ENCODE data around the gene SHROOM2. TPM values are rescaled to one million over a fixed set of nuclear protein-coding genes. Genes with fewer than 3 reads are reported as not detected.
A peak's percentile ranks its signal among the peaks of the same experiment; 100 is the strongest.

Gene SHROOM2
- total and polyA plus RNA-seq, 7 donors, result 0.71 to 3.0 (median 1.8) TPM

GRCh38 chrX:9988762-9989161, 202.5 kb downstream of the SHROOM2 start:
- Histone ChIP-seq H3K4me1 (no peaks in the 10 kb centered on the region), H3K27ac (no peak overlapping the region), H3K36me3 (no peaks in the 10 kb centered on the region), H3K9me3 (no peaks in the 10 kb centered on the region), H3K27me3 (no peaks in the 10 kb centered on the region), H3K4me3 (no peak overlapping the region)
- TF ChIP-seq POLR2AphosphoS5 (IDR thresholded peaks at IDR 0.05) (no peak), EP300 (IDR thresholded peaks at IDR 0.05) (no peak), POLR2A (IDR thresholded peaks at IDR 0.05) (no peak)
- TF ChIP-seq, protein P1, sequence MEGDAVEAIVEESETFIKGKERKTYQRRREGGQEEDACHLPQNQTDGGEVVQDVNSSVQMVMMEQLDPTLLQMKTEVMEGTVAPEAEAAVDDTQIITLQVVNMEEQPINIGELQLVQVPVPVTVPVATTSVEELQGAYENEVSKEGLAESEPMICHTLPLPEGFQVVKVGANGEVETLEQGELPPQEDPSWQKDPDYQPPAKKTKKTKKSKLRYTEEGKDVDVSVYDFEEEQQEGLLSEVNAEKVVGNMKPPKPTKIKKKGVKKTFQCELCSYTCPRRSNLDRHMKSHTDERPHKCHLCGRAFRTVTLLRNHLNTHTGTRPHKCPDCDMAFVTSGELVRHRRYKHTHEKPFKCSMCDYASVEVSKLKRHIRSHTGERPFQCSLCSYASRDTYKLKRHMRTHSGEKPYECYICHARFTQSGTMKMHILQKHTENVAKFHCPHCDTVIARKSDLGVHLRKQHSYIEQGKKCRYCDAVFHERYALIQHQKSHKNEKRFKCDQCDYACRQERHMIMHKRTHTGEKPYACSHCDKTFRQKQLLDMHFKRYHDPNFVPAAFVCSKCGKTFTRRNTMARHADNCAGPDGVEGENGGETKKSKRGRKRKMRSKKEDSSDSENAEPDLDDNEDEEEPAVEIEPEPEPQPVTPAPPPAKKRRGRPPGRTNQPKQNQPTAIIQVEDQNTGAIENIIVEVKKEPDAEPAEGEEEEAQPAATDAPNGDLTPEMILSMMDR (IDR thresholded peaks at IDR 0.05), result peak in 2 of 4 experiments; percentile 12 to 15
- DNase-seq, result no peak
- intact Hi-C loops (cut with DNase I), result no loop called here
- WGBS, 2 donors, result 26 to 40% methylated on average over 1 of the region's 1 CpG

- WGBS, 2 donors, result 97% methylated on average over 28 of the region's 28 CpGs
- DNase-seq, result no peak
- intact Hi-C loops (cut with DNase I), result no loop called here
Observed at GRCh38 chrX:9992061-9992460, 205.8 kb downstream of the SHROOM2 start.

GRCh38 chrX:9992724-9993123, 206.5 kb downstream of the SHROOM2 start:
- 95 to 97% methylated on average over 18 of the region's 18 CpGs for WGBS, 2 donors
- Histone ChIP-seq H3K9me3 (no peaks in the 10 kb centered on the region), H3K4me3 (no peak overlapping the region), H3K36me3 (no peaks in the 10 kb centered on the region), H3K27ac (no peak overlapping the region), H3K27me3 (no peaks in the 10 kb centered on the region), H3K4me1 (peaks cover 0 to 6% (median 0%) of the 10 kb centered on the region in 4 donors)
- TF ChIP-seq EP300 (IDR thresholded peaks at IDR 0.05), result no peak
- TF ChIP-seq POLR2AphosphoS5 (IDR thresholded peaks at IDR 0.05), result no peak
- TF ChIP-seq POLR2A (IDR thresholded peaks at IDR 0.05), result no peak
- TF ChIP-seq, protein P1 (IDR thresholded peaks at IDR 0.05), result no peak
- intact Hi-C loops (cut with DNase I), result no loop called here
- DNase-seq, result no peak

More at GRCh38 chrX:9992061-9992460, 205.8 kb downstream of the SHROOM2 start:
- no peaks in the 10 kb centered on the region for H3K27me3 ChIP-seq
- H3K36me3 ChIP-seq, result no peaks in the 10 kb centered on the region
- H3K27ac ChIP-seq, result no peak overlapping the region
- TF ChIP-seq POLR2AphosphoS5 (IDR thresholded peaks at IDR 0.05), result no peak
- no peak for TF ChIP-seq EP300 (IDR thresholded peaks at IDR 0.05)
- no peak for TF ChIP-seq POLR2A (IDR thresholded peaks at IDR 0.05)
- TF ChIP-seq, protein P1 (IDR thresholded peaks at IDR 0.05), result no peak
- H3K4me1 ChIP-seq, result peaks cover 0 to under 1% (median 0%) of the 10 kb centered on the region in 4 donors
- H3K9me3 ChIP-seq, result no peaks in the 10 kb centered on the region
- no peak overlapping the region for H3K4me3 ChIP-seq

GRCh38 chrX:9995855-9996339, 209.7 kb downstream of the SHROOM2 start:
- 21 to 26% methylated on average over 18 of the region's 18 CpGs for WGBS, 2 donors
- Histone ChIP-seq H3K4me3 (no peak overlapping the region), H3K9me3 (no peaks in the 10 kb centered on the region), H3K4me1 (peaks cover 0 to 6% (median 0%) of the 10 kb centered on the region in 4 donors), H3K27me3 (no peaks in the 10 kb centered on the region), H3K27ac (no peak overlapping the region), H3K36me3 (no peaks in the 10 kb centered on the region)
- peak; percentile 92 for DNase-seq
- intact Hi-C loops (cut with DNase I), result loop anchor here (1.0 kb wide), 1 partner anchor 123 kb away; no protein-coding TSS in a partner anchor
- TF ChIP-seq, protein P1 (IDR thresholded peaks at IDR 0.05), result peak; percentile 84 to 98 (median 98)
- peak in 3 of 4 donors; percentile 16 to 67 (median 46) for TF ChIP-seq POLR2AphosphoS5 (IDR thresholded peaks at IDR 0.05)
- no peak for TF ChIP-seq POLR2A (IDR thresholded peaks at IDR 0.05)

GRCh38 chrX:9997041-9997440, 210.8 kb downstream of the SHROOM2 start:
- WGBS, 2 donors, result 95% methylated on average over 9 of the region's 9 CpGs
- no peak for DNase-seq
- H3K4me3 ChIP-seq, result no peak overlapping the region
- H3K36me3 ChIP-seq, result no peaks in the 10 kb centered on the region
- no peak overlapping the region for H3K27ac ChIP-seq
- no peaks in the 10 kb centered on the region for H3K9me3 ChIP-seq
- intact Hi-C loops (cut with DNase I), result no loop called here
- H3K4me1 ChIP-seq, result peaks cover 0 to 6% (median 0%) of the 10 kb centered on the region in 4 donors
- H3K27me3 ChIP-seq, result no peaks in the 10 kb centered on the region
- TF ChIP-seq, protein P1 (IDR thresholded peaks at IDR 0.05), result no peak
- TF ChIP-seq EP300 (IDR thresholded peaks at IDR 0.05), result no peak
- no peak for TF ChIP-seq POLR2AphosphoS5 (IDR thresholded peaks at IDR 0.05)
- TF ChIP-seq POLR2A (IDR thresholded peaks at IDR 0.05), result no peak
